ENCODE measurements around the gene RPL4.
"Not testable (repeated sequence)": the region's sequence is repeated elsewhere in the genome, so short reads cannot be mapped to it uniquely, and the experiment has no call there.

Gene RPL4

GRCh38 chr15:66505430-66505811 is 766 bp upstream of the RPL4 start:
- TF ChIP-seq ISL1 (CRISPR knock-in tag; IDR thresholded peaks at IDR 0.05) (no peak), ZC3H10 (CRISPR knock-in tag; IDR thresholded peaks at IDR 0.05) (no peak), ZFP3 (CRISPR knock-in tag; IDR thresholded peaks at IDR 0.05) (no peak), ESRRG (CRISPR knock-in tag; IDR thresholded peaks at IDR 0.05) (no peak), ZFP30 (CRISPR knock-in tag; IDR thresholded peaks at IDR 0.05) (no peak), SNAI2 (CRISPR knock-in tag; IDR thresholded peaks at IDR 0.05) (no peak), ZNF8 (CRISPR knock-in tag; IDR thresholded peaks at IDR 0.05) (no peak), PPARA (CRISPR knock-in tag; IDR thresholded peaks at IDR 0.05; ENCODE audit: borderline replicate concordance) (no peak), OSR1 (CRISPR knock-in tag; IDR thresholded peaks at IDR 0.05) (no peak), BACH2 (CRISPR knock-in tag; IDR thresholded peaks at IDR 0.05; ENCODE audit: borderline replicate concordance) (no peak), TCF4 (CRISPR knock-in tag; IDR thresholded peaks at IDR 0.05; ENCODE audit: borderline replicate concordance) (no peak), CSDC2 (CRISPR knock-in tag; IDR thresholded peaks at IDR 0.05) (no peak), RARB (CRISPR knock-in tag; IDR thresholded peaks at IDR 0.05) (no peak), ZNF70 (CRISPR knock-in tag; IDR thresholded peaks at IDR 0.05) (no peak), ZNF565 (CRISPR knock-in tag; conservative IDR thresholded peaks at IDR 0.05; ENCODE audit: low read depth) (no peak), TOX (CRISPR knock-in tag; IDR thresholded peaks at IDR 0.05; ENCODE audit: borderline replicate concordance) (no peak), GLIS3 (CRISPR knock-in tag; IDR thresholded peaks at IDR 0.05) (no peak)
- TF ChIP-seq, protein P1, sequence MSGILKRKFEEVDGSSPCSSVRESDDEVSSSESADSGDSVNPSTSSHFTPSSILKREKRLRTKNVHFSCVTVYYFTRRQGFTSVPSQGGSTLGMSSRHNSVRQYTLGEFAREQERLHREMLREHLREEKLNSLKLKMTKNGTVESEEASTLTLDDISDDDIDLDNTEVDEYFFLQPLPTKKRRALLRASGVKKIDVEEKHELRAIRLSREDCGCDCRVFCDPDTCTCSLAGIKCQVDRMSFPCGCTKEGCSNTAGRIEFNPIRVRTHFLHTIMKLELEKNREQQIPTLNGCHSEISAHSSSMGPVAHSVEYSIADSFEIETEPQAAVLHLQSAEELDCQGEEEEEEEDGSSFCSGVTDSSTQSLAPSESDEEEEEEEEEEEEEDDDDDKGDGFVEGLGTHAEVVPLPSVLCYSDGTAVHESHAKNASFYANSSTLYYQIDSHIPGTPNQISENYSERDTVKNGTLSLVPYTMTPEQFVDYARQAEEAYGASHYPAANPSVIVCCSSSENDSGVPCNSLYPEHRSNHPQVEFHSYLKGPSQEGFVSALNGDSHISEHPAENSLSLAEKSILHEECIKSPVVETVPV (CRISPR knock-in tag; IDR thresholded peaks at IDR 0.05) = no peak
- TF ChIP-seq, protein P2, sequence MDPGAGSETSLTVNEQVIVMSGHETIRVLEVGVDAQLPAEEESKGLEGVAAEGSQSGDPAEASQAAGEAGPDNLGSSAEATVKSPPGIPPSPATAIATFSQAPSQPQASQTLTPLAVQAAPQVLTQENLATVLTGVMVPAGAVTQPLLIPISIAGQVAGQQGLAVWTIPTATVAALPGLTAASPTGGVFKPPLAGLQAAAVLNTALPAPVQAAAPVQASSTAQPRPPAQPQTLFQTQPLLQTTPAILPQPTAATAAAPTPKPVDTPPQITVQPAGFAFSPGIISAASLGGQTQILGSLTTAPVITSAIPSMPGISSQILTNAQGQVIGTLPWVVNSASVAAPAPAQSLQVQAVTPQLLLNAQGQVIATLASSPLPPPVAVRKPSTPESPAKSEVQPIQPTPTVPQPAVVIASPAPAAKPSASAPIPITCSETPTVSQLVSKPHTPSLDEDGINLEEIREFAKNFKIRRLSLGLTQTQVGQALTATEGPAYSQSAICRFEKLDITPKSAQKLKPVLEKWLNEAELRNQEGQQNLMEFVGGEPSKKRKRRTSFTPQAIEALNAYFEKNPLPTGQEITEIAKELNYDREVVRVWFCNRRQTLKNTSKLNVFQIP (CRISPR knock-in tag; IDR thresholded peaks at IDR 0.05; ENCODE audit: borderline replicate concordance, low read depth) = no peak
- peak; percentile 53; the same call in 2 of the 3 replicates for ATAC-seq

DNA sequence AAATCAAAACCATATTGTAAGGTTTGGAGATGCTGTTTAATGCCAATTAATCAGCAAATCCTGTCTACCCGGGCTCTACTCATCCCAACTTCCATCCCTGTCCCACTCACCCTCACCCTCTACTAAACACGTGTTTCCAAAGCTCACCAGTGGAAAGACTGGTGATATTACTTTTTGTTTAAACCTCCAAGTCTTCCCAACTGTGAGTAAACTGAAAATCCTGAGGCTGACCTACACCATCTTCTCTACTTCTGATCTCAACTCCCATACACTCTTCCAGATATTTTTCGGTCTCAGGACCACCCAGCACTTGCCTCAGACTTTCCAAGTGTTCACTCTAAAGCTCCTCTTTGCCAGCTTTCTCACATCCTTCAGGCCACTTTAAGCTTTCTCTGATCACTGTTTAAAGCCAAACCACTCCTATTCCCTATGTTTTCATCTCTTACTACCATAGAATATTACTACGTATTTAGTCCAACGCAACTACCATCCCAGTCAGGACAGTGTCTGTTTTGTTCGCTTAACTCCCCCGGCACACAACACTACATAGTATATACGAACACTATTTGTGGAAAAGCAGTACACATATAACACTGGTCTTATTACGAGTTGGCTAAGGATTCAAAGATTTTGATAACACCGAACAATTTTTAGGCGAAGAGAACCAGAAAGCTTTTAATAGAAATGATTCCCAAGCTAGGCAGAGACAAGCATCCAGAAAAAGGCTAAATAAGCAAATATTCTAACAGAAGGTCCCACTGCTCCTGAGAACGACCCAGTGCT is 684 bp downstream of the RPL4 start:
- TF ChIP-seq, protein P1 (CRISPR knock-in tag; IDR thresholded peaks at IDR 0.05) = 0 out of 2 replicates have a peak, but pooled peaks have one; percentile 25
- no peak for TF ChIP-seq ZNF70 (CRISPR knock-in tag; IDR thresholded peaks at IDR 0.05)
- ATAC-seq = no peak; the same call in 2 of the 3 replicates

- not testable (repeated sequence) for ATAC-seq
Observed at GRCh38 chr15:66503041-66503648, 1.5 kb downstream of the RPL4 start.

- no peak for ATAC-seq
- TF ChIP-seq ZFP30 (CRISPR knock-in tag; IDR thresholded peaks at IDR 0.05) (no peak), ZNF8 (CRISPR knock-in tag; IDR thresholded peaks at IDR 0.05) (no peak), TOX (CRISPR knock-in tag; IDR thresholded peaks at IDR 0.05; ENCODE audit: borderline replicate concordance) (no peak), CSDC2 (CRISPR knock-in tag; IDR thresholded peaks at IDR 0.05) (no peak), ZNF70 (CRISPR knock-in tag; IDR thresholded peaks at IDR 0.05) (no peak), RARB (CRISPR knock-in tag; IDR thresholded peaks at IDR 0.05) (no peak), ISL1 (CRISPR knock-in tag; IDR thresholded peaks at IDR 0.05) (no peak), ZNF565 (CRISPR knock-in tag; conservative IDR thresholded peaks at IDR 0.05; ENCODE audit: low read depth) (no peak), BACH2 (CRISPR knock-in tag; IDR thresholded peaks at IDR 0.05; ENCODE audit: borderline replicate concordance) (no peak), TCF4 (CRISPR knock-in tag; IDR thresholded peaks at IDR 0.05; ENCODE audit: borderline replicate concordance) (no peak), ZC3H10 (CRISPR knock-in tag; IDR thresholded peaks at IDR 0.05) (no peak), ESRRG (CRISPR knock-in tag; IDR thresholded peaks at IDR 0.05) (no peak), ARNTL (CRISPR knock-in tag; IDR thresholded peaks at IDR 0.05; ENCODE audit: borderline replicate concordance, low read depth) (no peak), OSR1 (CRISPR knock-in tag; IDR thresholded peaks at IDR 0.05) (no peak)
- TF ChIP-seq, protein P3, sequence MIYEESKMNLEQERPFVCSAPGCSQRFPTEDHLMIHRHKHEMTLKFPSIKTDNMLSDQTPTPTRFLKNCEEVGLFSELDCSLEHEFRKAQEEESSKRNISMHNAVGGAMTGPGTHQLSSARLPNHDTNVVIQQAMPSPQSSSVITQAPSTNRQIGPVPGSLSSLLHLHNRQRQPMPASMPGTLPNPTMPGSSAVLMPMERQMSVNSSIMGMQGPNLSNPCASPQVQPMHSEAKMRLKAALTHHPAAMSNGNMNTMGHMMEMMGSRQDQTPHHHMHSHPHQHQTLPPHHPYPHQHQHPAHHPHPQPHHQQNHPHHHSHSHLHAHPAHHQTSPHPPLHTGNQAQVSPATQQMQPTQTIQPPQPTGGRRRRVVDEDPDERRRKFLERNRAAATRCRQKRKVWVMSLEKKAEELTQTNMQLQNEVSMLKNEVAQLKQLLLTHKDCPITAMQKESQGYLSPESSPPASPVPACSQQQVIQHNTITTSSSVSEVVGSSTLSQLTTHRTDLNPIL (CRISPR knock-in tag; IDR thresholded peaks at IDR 0.05; ENCODE audit: low read depth) = no peak
- TF ChIP-seq, protein P4, sequence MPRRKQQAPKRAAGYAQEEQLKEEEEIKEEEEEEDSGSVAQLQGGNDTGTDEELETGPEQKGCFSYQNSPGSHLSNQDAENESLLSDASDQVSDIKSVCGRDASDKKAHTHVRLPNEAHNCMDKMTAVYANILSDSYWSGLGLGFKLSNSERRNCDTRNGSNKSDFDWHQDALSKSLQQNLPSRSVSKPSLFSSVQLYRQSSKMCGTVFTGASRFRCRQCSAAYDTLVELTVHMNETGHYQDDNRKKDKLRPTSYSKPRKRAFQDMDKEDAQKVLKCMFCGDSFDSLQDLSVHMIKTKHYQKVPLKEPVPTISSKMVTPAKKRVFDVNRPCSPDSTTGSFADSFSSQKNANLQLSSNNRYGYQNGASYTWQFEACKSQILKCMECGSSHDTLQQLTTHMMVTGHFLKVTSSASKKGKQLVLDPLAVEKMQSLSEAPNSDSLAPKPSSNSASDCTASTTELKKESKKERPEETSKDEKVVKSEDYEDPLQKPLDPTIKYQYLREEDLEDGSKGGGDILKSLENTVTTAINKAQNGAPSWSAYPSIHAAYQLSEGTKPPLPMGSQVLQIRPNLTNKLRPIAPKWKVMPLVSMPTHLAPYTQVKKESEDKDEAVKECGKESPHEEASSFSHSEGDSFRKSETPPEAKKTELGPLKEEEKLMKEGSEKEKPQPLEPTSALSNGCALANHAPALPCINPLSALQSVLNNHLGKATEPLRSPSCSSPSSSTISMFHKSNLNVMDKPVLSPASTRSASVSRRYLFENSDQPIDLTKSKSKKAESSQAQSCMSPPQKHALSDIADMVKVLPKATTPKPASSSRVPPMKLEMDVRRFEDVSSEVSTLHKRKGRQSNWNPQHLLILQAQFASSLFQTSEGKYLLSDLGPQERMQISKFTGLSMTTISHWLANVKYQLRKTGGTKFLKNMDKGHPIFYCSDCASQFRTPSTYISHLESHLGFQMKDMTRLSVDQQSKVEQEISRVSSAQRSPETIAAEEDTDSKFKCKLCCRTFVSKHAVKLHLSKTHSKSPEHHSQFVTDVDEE (CRISPR knock-in tag; IDR thresholded peaks at IDR 0.05) = no peak
Observed at GRCh38 chr15:66502491-66502890, 2.2 kb downstream of the RPL4 start.

- ATAC-seq = not testable (repeated sequence)
Observed at GRCh38 chr15:66500346-66500745, 4.3 kb downstream of the RPL4 start.
